ENCODE measurements around the gene SPPL2C.

Gene SPPL2C, protein sequence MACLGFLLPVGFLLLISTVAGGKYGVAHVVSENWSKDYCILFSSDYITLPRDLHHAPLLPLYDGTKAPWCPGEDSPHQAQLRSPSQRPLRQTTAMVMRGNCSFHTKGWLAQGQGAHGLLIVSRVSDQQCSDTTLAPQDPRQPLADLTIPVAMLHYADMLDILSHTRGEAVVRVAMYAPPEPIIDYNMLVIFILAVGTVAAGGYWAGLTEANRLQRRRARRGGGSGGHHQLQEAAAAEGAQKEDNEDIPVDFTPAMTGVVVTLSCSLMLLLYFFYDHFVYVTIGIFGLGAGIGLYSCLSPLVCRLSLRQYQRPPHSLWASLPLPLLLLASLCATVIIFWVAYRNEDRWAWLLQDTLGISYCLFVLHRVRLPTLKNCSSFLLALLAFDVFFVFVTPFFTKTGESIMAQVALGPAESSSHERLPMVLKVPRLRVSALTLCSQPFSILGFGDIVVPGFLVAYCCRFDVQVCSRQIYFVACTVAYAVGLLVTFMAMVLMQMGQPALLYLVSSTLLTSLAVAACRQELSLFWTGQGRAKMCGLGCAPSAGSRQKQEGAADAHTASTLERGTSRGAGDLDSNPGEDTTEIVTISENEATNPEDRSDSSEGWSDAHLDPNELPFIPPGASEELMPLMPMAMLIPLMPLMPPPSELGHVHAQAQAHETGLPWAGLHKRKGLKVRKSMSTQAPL

DNA sequence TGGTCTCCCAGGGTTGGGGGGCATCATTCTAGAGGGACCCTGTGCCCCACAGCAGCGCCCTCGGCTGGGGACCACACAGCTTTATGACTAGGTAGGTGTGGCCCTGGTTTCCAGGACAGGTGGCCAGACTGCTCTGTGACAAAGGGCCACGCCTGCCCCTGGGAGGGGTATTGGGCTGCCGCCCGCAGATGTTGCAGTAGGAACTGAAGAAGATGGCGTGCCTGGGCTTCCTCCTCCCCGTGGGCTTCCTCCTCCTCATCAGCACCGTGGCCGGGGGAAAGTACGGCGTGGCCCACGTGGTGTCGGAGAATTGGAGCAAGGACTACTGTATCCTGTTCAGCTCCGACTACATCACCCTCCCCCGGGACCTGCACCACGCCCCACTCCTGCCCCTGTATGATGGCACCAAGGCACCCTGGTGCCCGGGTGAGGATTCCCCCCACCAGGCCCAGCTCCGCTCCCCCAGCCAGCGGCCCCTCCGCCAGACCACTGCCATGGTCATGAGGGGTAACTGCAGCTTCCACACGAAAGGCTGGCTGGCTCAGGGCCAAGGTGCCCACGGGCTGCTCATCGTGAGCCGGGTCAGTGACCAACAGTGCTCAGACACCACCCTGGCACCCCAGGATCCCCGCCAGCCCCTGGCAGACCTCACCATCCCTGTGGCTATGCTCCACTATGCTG is at the start of gene SPPL2C:
Gene SPPL2C, plus strand, starts transcription at position 187 of the 681 bp plus-strand sequence. Its CDS starts 26 bp downstream, at position 213.
- H3K9me3 ChIP-seq (ENCODE audit: low read depth, low read length): no peaks in the 10 kb centered on the region
- TF ChIP-seq FOXP2 (optimal IDR thresholded peaks at IDR 0.05; ENCODE audit: control extremely low read depth, extremely low read length, insufficient read depth): no peak
- TF ChIP-seq POLR2AphosphoS5 (IDR thresholded peaks at IDR 0.05; ENCODE audit: borderline replicate concordance, low read depth, low read length): no peak
- no peak for TF ChIP-seq EZH2 (IDR thresholded peaks at IDR 0.05)
- no peaks in the 10 kb centered on the region for H3K36me3 ChIP-seq (ENCODE audit: insufficient read depth, low read length)
- no peak for DNase-seq (ENCODE audit: low read depth, low spot score)
- no peak within 1 kb of the TSS for H3K4me3 ChIP-seq
- no peak within 1 kb of the TSS for H3K27ac ChIP-seq
- H3K9ac ChIP-seq (ENCODE audit: insufficient read length): no peak within 1 kb of the TSS

DNA sequence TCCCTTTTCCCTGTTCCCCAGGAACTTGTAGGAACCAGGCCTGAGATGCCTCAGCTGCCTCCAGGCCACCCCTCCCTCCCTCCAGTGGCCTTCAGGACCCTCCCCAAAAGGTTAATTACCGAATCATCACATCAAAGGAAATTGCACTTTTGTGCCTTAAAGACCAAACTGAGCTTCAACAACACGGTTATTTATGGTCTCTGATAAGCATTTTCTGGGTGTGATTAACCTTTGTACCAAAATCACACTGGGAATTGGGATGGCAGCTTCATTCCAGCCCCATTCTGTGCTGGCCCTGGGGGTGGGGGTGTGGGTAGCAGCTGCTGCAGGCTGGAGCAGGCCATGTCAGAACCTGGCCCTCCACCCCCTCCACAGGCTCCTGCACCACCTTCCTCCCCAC is 43.9 kb upstream of the SPPL2C start:
- TF ChIP-seq FOXP2 (optimal IDR thresholded peaks at IDR 0.05; ENCODE audit: control extremely low read depth, extremely low read length, insufficient read depth) (no peak), EZH2 (IDR thresholded peaks at IDR 0.05) (no peak), POLR2AphosphoS5 (IDR thresholded peaks at IDR 0.05; ENCODE audit: borderline replicate concordance, low read depth, low read length) (no peak)
- no peak for DNase-seq (ENCODE audit: low read depth, low spot score)
- no peak overlapping the region for H3K27ac ChIP-seq

DNA sequence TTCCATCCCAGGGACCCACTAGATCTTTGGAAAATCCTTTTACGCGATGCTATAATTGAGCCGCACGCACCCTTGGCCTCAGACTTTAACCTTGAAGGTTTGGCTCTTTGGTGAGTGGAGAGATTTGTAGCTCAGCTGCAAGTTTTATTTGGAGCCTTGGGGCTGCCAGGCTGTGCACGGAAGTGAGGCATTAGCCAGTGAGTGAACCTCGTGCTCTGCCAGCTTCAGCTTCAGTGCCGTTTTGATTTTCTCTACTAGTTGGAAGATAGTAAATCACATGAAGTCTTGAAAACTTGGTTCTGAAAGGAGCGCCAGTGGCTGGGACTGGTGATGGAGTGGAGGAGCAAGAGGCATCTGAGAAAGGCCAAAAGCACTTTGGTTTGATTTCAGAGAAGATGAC is 43.3 kb upstream of the SPPL2C start:
- no peak for DNase-seq (ENCODE audit: low read depth, low spot score)
- Histone ChIP-seq H3K9me3 (ENCODE audit: low read depth, low read length) (no peaks in the 10 kb centered on the region), H3K9ac (ENCODE audit: insufficient read length) (no peak overlapping the region), H3K36me3 (ENCODE audit: insufficient read depth, low read length) (no peaks in the 10 kb centered on the region), H3K27ac (no peak overlapping the region), H3K4me3 (no peak overlapping the region)
- TF ChIP-seq EZH2 (IDR thresholded peaks at IDR 0.05) (no peak), FOXP2 (optimal IDR thresholded peaks at IDR 0.05; ENCODE audit: control extremely low read depth, extremely low read length, insufficient read depth) (no peak), POLR2AphosphoS5 (IDR thresholded peaks at IDR 0.05; ENCODE audit: borderline replicate concordance, low read depth, low read length) (no peak)

More for the DNA sequence above, 43.9 kb upstream of the SPPL2C start:
- H3K9ac ChIP-seq (ENCODE audit: insufficient read length): no peak overlapping the region
- H3K36me3 ChIP-seq (ENCODE audit: insufficient read depth, low read length): no peaks in the 10 kb centered on the region
- no peaks in the 10 kb centered on the region for H3K9me3 ChIP-seq (ENCODE audit: low read depth, low read length)
- no peak overlapping the region for H3K4me3 ChIP-seq

DNA sequence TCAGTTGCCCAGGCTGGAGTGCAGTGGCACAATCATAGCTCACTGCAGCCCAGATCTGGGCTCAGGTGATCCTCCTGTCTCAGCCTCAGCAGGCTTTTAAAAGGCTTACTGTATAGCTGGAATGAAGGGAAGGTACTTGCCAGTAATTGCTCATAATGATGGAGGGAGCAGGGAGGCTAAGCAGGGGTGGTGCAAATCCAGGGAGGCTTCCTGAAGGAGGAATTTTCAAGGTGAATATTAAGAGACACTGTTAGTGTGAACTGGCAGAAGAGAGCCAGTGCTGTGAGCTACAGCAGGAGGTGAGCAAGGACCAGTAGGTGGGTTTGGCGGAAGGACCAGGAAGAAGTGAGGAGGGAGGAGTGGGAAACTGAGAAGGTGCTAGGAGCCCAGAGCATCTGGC is 35.8 kb upstream of the SPPL2C start:
- no peak overlapping the region for H3K27ac ChIP-seq
- TF ChIP-seq EZH2 (IDR thresholded peaks at IDR 0.05) (no peak), POLR2AphosphoS5 (IDR thresholded peaks at IDR 0.05; ENCODE audit: borderline replicate concordance, low read depth, low read length) (no peak), FOXP2 (optimal IDR thresholded peaks at IDR 0.05; ENCODE audit: control extremely low read depth, extremely low read length, insufficient read depth) (no peak)
- no peaks in the 10 kb centered on the region for H3K36me3 ChIP-seq (ENCODE audit: insufficient read depth, low read length)
- no peak overlapping the region for H3K9ac ChIP-seq (ENCODE audit: insufficient read length)
- H3K9me3 ChIP-seq (ENCODE audit: low read depth, low read length): no peaks in the 10 kb centered on the region
- H3K4me3 ChIP-seq: no peak overlapping the region
- no peak for DNase-seq (ENCODE audit: low read depth, low spot score)

DNA sequence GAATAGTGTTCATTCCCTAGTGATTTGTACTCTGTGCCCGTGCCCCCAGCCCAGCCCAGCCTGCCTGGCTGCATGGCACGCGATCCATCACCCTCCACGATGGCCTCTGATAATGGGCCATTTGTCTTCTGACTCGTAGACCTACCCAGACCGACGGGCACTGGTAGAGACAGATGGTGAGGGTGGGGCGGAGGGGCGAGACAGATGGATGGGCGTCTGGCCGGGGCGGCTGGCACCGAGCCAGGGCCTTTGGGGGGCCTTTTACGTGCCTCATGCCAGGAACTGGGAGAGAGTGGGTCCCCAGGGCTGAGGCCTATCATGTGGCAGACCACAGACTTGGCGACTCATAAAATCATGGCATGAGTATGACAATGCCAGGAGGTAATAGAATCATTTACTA is 35.2 kb upstream of the SPPL2C start:
- TF ChIP-seq EZH2 (IDR thresholded peaks at IDR 0.05): no peak
- no peak for TF ChIP-seq FOXP2 (optimal IDR thresholded peaks at IDR 0.05; ENCODE audit: control extremely low read depth, extremely low read length, insufficient read depth)
- no peak for TF ChIP-seq POLR2AphosphoS5 (IDR thresholded peaks at IDR 0.05; ENCODE audit: borderline replicate concordance, low read depth, low read length)
- H3K36me3 ChIP-seq (ENCODE audit: insufficient read depth, low read length): no peaks in the 10 kb centered on the region
- no peak overlapping the region for H3K9ac ChIP-seq (ENCODE audit: insufficient read length)
- H3K9me3 ChIP-seq (ENCODE audit: low read depth, low read length): no peaks in the 10 kb centered on the region
- no peak overlapping the region for H3K4me3 ChIP-seq
- H3K27ac ChIP-seq: no peak overlapping the region
- no peak for DNase-seq (ENCODE audit: low read depth, low spot score)

DNA sequence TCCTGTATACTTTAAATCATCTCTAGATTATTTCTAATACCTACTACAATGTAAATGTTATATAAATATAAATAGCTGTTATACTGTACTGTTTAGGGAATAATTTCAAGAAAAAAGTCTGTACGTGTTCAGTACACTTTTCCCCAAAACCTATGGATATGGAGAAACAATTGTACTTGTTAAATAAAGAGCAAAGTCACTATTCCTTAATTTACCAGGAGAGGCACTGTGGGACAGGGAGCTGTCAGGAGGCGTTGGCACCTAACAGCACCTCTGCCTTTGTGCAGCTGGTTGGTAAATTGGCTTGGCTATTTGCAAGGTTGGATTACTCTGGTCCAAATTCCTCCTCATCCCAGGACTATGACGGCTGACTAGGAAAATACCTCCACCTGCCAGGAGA is 32.6 kb upstream of the SPPL2C start:
- Histone ChIP-seq H3K36me3 (ENCODE audit: insufficient read depth, low read length) (no peaks in the 10 kb centered on the region), H3K4me3 (no peak overlapping the region), H3K9ac (ENCODE audit: insufficient read length) (no peak overlapping the region), H3K9me3 (ENCODE audit: low read depth, low read length) (no peaks in the 10 kb centered on the region), H3K27ac (no peak overlapping the region)
- no peak for DNase-seq (ENCODE audit: low read depth, low spot score)
- TF ChIP-seq POLR2AphosphoS5 (IDR thresholded peaks at IDR 0.05; ENCODE audit: borderline replicate concordance, low read depth, low read length): no peak
- TF ChIP-seq FOXP2 (optimal IDR thresholded peaks at IDR 0.05; ENCODE audit: control extremely low read depth, extremely low read length, insufficient read depth): no peak
- TF ChIP-seq EZH2 (IDR thresholded peaks at IDR 0.05): no peak

DNA sequence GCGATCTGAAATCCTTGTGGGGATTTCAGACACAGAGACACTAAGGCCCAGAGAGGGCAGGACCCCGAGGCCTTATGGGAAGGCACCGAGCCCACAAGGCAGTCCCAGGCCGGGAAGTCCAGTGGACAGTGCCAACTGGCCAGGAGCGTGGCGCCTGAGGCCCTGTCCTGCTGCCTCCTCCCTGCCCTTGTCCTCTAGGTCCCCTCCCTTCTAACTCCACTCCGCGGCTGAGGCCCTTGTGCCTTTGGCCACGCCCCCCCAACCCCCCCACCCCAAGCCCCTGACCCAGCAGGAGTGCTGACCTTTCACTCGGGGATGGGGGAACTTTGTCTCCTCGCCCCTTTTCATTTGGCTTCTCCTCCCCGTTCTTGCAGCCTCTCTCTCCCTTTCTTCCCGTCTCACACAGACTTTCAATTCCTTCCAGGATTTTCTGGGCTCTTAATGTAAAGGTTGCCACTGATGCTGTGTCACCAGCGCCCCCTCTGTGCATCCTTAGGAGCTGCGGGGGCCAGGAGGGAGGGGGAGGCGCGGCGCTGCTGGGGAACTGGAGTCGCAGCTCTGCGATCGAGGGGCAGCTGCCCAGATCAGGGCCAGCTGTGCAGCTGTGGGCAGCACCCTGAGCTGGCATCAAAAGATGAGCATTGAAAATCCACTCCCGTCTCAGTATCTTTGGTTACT is 31.5 kb upstream of the SPPL2C start:
- no peak for DNase-seq (ENCODE audit: low read depth, low spot score)
- H3K36me3 ChIP-seq (ENCODE audit: insufficient read depth, low read length): no peaks in the 10 kb centered on the region
- H3K4me3 ChIP-seq: no peak overlapping the region
- H3K9ac ChIP-seq (ENCODE audit: insufficient read length): no peak overlapping the region
- no peak overlapping the region for H3K27ac ChIP-seq
- H3K9me3 ChIP-seq (ENCODE audit: low read depth, low read length): no peaks in the 10 kb centered on the region
- no peak for TF ChIP-seq FOXP2 (optimal IDR thresholded peaks at IDR 0.05; ENCODE audit: control extremely low read depth, extremely low read length, insufficient read depth)
- TF ChIP-seq POLR2AphosphoS5 (IDR thresholded peaks at IDR 0.05; ENCODE audit: borderline replicate concordance, low read depth, low read length): no peak
- no peak for TF ChIP-seq EZH2 (IDR thresholded peaks at IDR 0.05)

All from SK-N-MC (cell line).